ENCODE data around the gene SYCP2. TPM values are rescaled to one million over a fixed set of nuclear protein-coding genes. Genes with fewer than 3 reads are reported as not detected.

Gene SYCP2
- total RNA-seq, 1 experiment from 2014 or later = 0.35 TPM

DNA sequence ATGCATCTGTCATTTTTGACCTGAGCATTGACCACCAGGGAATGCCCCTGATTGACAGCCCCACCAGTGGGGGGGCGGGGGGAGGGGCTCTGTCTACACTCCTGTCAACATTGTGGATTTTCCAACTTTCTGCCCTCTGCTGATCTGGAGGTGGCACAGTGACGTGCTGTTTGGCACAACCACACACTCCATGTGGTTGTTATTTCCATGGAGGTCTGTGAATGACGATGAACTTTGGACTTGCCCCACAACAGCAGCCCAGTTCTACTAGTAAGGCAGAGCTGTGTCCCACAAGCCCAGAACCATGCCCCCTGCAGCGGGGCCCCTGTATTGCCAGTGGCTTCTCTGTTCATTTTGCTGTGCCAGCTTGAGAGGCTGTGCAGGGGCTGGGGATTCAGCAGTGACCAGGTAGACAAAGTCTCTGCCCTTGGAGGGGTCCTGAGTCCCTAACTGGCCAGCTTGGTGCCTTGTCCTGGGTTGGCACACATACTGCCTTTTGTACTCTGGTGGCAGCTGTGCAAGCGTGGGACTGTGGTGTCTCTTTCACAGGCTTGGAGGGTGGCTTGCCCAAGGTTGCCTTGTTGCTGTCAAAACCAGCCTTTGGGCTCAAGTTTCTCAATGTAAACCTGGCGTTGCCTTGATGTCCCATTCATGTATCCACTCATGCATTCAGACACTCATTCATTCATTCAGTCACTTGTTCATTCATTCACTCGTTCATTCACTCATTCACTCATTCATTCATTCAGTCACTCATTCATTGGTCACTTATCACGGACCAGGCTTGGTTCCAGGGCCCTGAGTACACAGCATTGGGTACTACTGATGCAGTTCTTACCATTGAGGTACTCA, 108.5 kb downstream of the SYCP2 start:
- no peak for DNase-seq (ENCODE audit: low read depth)

DNA sequence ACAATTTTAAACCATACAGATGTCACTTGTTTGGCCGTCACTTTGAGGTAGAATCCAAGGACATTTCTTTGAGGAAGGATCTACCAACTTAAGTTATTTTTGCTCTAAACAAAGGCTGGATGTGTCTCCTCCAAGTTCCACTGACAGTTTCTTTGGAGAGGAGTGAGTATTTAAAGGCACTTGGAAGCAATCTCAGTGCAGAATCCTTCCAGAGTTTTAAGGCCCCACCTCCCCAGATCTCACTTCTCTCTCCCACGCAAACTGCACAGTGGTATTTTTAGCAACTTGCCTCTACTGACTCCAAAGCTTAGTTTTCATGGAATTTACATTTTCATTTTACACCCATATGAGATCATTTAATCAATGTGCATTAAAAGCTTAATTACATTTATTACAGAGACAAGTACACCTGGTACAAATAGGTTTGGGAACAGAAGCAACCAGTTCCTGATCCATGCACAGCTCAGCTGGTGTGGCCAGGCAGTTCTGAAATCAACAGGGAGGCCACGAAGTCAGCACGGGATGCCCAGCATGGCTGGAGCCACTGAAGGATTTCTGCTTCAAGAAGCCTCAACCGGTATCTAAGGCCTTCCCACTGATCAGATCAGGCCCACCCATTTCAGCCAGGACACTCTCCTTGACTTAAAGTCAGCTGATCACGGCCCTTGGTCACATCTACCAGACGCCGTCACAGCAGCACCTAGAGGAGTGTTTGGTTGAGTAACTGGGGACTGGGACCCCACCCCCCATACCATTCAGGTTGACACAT, 109.8 kb downstream of the SYCP2 start:
- no peak for DNase-seq (ENCODE audit: low read depth)

- no peak for DNase-seq (ENCODE audit: low read depth)
These were observed 110.4 kb downstream of the SYCP2 start for GRCh38 chr20:59823030-59823423.

DNA sequence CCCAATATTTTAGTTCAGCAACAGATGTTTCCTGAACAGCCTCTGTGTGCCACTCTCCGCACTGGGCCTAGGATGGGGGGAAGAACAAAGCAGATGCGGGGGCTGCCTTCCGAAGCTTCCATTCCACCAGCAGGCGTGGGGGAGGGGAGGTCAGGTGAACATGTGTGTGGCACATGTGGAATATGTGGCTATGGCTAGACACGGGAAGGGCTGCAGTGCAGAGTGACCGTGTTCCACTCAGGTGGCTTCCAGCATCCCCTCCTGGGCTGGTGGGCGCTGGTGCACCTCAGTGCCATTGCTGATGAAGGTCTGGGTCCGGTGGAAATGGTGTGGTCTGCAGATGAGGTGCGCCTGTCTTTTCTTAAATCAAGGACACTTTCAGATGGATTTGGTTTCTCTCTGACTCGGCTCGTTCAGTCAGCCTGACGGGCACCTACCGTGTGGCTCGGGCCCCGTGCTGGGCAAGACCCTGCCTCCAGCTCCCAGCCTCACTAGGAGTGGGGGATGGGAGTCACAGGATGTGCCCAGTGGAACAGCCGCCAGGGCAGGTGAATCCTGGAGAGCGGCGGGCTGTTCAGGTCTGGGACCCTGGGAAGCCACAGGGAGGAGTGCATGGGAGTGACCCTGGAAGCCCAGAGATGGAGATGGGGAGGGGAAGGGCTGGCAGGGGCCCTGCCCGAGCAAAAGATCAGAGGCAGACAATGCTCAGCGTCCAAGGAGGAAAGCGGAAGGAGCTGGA, 111.0 kb downstream of the SYCP2 start:
- no peak for DNase-seq (ENCODE audit: low read depth)

- no peak for DNase-seq (ENCODE audit: low read depth)
These were observed 111.6 kb downstream of the SYCP2 start for GRCh38 chr20:59821788-59822187.

GRCh38 chr20:59821201-59821600, 112.2 kb downstream of the SYCP2 start:
- no peak for DNase-seq (ENCODE audit: low read depth)

DNA sequence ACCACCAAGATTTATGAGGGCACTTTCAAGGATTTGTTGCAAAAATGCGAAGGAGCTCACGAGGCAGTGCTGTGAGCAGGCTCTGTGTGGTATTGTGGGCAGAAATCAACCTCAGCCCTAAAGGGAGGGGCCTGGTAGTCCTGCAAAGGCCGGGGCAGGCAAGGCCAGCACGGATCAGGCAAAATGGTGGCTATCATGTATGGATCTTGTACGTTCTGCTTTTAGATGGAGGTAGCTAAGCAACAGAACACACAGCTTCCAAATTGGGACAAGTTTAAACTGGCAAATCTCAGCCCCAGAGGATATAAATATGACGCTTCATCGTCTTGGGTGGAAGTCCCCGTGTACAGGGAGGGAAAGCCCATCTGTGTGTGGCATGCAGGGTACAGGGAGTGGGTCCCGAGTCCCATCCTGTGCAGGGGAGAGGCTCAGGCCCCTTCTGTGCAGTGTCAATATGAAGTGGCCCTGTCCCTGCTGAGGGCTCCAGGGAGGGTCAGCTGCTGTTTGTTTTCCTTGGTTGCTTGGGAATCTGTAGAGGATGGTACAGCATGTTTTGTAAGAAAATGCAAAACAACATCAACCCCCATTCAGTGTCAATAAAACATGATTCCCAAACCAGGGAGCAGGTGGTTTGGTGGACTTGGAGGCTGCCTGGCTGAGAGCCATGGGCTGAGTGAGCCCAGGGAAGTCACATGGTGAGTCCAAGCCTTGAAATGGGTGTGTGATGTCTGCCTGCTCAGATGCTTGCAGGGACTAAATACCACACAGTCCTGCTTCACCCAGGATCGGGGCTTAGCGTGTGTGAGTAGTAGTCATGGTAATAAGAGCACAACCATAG, 113.0 kb downstream of the SYCP2 start:
- DNase-seq (ENCODE audit: low read depth) = no peak

- DNase-seq (ENCODE audit: low read depth) = no peak
These were observed 113.8 kb downstream of the SYCP2 start for GRCh38 chr20:59819496-59820203.

DNA sequence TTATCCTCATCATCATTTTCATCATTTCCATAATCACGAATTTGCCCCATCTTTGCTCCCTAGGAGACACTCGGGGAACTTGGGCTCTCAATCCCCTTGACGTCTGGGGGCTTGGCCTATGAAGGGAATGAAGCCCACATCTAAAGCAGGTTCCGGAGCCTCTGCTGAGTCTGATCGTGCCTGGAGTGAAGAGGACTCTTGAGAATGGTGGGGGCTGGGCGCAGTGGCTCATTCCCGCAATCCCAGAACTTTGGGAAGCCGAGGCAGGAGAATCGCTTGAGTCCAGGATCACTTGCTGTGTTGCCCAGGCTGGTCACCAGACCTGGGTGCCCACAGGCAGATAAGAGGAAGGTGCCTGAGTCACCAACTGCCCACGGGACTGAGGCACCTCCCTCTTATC, 114.5 kb downstream of the SYCP2 start:
- DNase-seq (ENCODE audit: low read depth) = no peak

GRCh38 chr20:59817846-59818615, 115.4 kb downstream of the SYCP2 start:
- no peak for DNase-seq (ENCODE audit: low read depth)

GRCh38 chr20:59817406-59817805, 116.0 kb downstream of the SYCP2 start:
- no peak for DNase-seq (ENCODE audit: low read depth)

- no peak for DNase-seq (ENCODE audit: low read depth)
These were observed 117.2 kb downstream of the SYCP2 start for GRCh38 chr20:59816146-59816738.

DNA sequence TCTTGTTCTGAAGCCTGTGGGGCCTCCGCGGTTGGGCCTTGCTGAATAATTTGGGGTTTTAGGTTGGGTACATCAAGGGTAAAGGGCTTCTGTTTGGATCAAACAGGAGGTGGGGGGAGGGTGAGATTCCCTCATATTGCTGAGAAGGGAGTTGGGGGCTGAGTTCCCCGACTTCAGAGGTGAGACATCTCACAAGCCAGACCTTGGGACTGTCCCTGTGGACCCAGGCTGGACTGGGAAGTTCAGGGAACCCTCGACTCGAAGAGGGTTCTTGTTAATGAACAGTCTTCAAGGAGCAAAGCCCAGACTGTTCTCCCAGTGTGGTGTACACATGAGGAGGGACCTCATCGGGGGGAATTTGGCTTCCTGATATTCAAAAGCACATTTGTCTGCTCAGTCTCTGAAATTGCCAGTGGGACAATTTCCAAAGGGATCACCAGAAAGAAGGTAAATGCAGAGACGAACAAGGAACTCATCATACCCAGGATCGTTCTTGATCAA, 118.5 kb downstream of the SYCP2 start:
- DNase-seq (ENCODE audit: low read depth) = no peak

- DNase-seq (ENCODE audit: low read depth) = no peak
These were observed 119.2 kb downstream of the SYCP2 start for GRCh38 chr20:59813948-59814839.

Measured in HT1080 (cell line).